ENCODE data around the gene MAP1LC3B. TPM values are rescaled to one million over a fixed set of nuclear protein-coding genes. Genes with fewer than 3 reads are reported as not detected.

Gene MAP1LC3B
- total RNA-seq: 10 to 100 TPM; 41.9 to 51.8 TPM

DNA sequence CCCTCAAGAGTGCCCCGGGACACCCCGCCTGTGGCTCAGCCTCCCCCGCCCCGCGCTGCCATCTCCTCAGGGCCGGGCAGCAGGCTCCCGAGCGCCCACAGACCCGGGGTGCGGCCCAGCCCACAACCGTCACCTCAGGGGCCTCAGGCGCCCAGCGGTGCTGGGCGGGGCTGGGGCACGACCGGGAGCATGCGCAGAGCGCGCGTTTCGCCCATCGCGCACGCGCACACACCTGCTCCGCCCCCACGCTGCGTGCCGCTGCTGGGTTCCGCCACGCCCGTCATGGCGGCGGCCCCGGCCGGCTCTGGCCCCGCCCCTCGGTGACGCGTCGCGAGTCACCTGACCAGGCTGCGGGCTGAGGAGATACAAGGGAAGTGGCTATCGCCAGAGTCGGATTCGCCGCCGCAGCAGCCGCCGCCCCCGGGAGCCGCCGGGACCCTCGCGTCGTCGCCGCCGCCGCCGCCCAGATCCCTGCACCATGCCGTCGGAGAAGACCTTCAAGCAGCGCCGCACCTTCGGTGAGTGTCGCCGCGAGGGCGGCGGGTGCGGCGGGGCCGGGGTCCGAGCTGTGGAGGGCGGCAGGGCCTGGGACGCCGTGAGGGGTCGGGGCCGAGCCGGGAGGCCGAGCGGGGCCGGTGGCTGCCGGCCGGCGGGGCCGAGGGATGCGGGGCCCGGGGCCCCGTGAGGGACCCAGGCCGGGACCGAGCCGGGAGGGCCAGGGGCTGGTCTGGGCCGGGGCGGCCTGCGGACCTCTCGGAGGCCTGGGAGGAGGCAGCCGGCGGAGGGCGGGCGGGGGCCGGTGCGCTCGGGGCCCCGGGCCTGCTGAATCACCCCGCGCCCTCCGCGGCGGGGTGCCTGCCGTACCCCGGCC is at the start of gene MAP1LC3B:
MAP1LC3B (plus strand) TSS at position 387 of the 871 bp plus-strand sequence; CDS start at position 479, 92 bp downstream.
- Histone ChIP-seq H3K9me3 (no peaks in the 10 kb centered on the region), H3K36me3 (no peaks in the 10 kb centered on the region), H3K27me3 (replicated peaks; ENCODE audit: insufficient read depth) (no peaks in the 10 kb centered on the region), H3K4me1 (replicated peaks) (peaks cover 12% of the 10 kb centered on the region), H3K4me3 (peak within 1 kb of the TSS; percentile 72 to 90), H3K27ac (peak within 1 kb of the TSS; percentile 87 to 96)
- under 1% methylated on average over 80 of the region's 113 CpGs for whole genome bisulfite sequencing
- TF ChIP-seq POLR2AphosphoS5 (IDR thresholded peaks at IDR 0.05): peak; percentile 97
- TF ChIP-seq, protein P1, sequence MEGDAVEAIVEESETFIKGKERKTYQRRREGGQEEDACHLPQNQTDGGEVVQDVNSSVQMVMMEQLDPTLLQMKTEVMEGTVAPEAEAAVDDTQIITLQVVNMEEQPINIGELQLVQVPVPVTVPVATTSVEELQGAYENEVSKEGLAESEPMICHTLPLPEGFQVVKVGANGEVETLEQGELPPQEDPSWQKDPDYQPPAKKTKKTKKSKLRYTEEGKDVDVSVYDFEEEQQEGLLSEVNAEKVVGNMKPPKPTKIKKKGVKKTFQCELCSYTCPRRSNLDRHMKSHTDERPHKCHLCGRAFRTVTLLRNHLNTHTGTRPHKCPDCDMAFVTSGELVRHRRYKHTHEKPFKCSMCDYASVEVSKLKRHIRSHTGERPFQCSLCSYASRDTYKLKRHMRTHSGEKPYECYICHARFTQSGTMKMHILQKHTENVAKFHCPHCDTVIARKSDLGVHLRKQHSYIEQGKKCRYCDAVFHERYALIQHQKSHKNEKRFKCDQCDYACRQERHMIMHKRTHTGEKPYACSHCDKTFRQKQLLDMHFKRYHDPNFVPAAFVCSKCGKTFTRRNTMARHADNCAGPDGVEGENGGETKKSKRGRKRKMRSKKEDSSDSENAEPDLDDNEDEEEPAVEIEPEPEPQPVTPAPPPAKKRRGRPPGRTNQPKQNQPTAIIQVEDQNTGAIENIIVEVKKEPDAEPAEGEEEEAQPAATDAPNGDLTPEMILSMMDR (IDR thresholded peaks at IDR 0.05): peak in 1 of 4 experiments; percentile 30
- peak; percentile 100 for TF ChIP-seq POLR2A (IDR thresholded peaks at IDR 0.05)
- intact Hi-C loops (cut with DNase I): loop anchor here (2.0 kb wide), 1 partner anchor 75 kb away; the partner anchor contains the start of gene C16orf95
- peak; percentile 95 for DNase-seq (ENCODE audit: low spot score)

DNA sequence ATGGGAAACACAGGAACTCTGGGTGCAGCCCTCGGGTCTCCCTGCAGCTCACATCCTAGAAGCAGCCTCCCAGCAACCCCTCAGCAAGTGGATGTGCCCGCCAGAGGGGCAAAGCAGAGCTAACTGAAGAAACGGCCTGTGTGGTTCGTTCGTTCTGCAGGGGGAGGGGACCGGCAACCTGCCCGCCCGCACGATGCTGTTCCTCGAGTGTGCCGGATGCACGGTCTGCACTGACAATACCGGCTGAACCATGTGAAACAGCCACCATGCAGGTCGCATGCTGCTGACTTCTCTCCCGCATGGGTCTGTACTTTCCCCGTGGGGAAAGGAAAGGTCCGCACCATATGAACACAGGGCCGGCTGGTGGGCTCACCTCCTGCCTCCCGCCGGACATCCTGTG is 49.6 kb upstream of the MAP1LC3B start:
- no peak for DNase-seq (ENCODE audit: low spot score)
- H3K36me3 ChIP-seq: no peaks in the 10 kb centered on the region
- H3K4me3 ChIP-seq: no peak overlapping the region
- WGBS: 95% methylated on average over 20 of the region's 20 CpGs
- no peaks in the 10 kb centered on the region for H3K27me3 ChIP-seq (replicated peaks; ENCODE audit: insufficient read depth)
- H3K27ac ChIP-seq: no peak overlapping the region
- no peaks in the 10 kb centered on the region for H3K4me1 ChIP-seq (replicated peaks)
- no peaks in the 10 kb centered on the region for H3K9me3 ChIP-seq
- TF ChIP-seq, protein P1 (IDR thresholded peaks at IDR 0.05): no peak
- TF ChIP-seq POLR2AphosphoS5 (IDR thresholded peaks at IDR 0.05): no peak
- no peak for TF ChIP-seq POLR2A (IDR thresholded peaks at IDR 0.05)
- intact Hi-C loops (cut with DNase I): no loop called here

DNA sequence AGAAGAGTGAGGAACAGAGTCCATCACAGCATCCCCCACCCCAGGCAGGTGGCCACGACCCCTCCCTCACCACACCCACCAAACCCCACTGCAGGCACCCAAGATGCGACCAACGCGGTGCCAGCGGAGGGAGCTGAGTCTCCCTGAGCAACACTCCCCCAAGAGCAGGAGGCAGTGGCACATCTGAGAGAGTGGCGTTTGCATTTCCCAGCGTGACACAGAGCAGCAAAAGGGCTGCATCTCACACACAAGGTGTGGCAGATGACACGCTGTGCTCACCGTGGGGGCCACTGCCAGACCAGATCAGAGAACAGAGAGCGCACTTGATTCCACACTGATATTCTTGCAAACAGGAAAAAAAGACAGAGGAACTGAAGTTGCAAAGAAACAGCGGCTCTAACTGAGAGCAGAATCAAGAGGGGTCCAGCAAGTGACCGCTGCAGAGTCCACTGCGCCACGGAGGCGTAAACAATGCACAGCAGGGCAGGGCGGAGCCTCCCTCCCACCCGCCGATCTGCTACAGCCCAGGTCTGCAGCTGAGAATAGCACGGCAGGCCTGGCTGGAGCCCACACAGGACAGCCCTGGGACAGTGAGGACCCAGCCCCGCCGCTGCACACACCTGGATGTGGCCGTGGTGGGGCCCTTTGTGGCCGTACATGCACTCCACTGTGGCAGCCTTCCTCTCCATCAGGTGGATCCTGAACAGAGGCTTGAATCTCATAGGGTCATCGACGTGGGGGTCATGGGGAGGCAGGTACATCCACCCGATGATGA is 49.0 kb upstream of the MAP1LC3B start:
- H3K27ac ChIP-seq: no peak overlapping the region
- no peak overlapping the region for H3K4me3 ChIP-seq
- no peaks in the 10 kb centered on the region for H3K36me3 ChIP-seq
- no peaks in the 10 kb centered on the region for H3K9me3 ChIP-seq
- WGBS: 82% methylated on average over 26 of the region's 26 CpGs
- TF ChIP-seq, protein P1 (IDR thresholded peaks at IDR 0.05): no peak
- TF ChIP-seq POLR2A (IDR thresholded peaks at IDR 0.05) (no peak), POLR2AphosphoS5 (IDR thresholded peaks at IDR 0.05) (no peak)
- H3K27me3 ChIP-seq (replicated peaks; ENCODE audit: insufficient read depth): no peaks in the 10 kb centered on the region
- no peak for DNase-seq (ENCODE audit: low spot score)
- H3K4me1 ChIP-seq (replicated peaks): no peaks in the 10 kb centered on the region
- intact Hi-C loops (cut with DNase I): no loop called here

DNA sequence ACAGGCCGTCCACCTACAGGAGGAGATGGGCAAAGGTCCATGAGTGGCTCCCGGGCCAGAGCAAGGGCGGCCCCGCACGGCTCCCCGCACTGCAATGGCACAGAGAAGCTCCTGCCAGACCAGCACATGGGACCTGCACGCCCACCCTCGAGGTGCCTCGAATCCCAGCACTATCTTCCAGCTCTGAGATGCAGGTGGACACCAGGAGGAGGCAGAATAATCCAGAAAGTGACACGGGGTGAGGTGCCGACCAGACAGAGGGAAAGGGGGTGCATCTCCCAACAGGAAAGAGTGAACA is 48.4 kb upstream of the MAP1LC3B start:
- Histone ChIP-seq H3K27ac (no peak overlapping the region), H3K9me3 (no peaks in the 10 kb centered on the region), H3K4me1 (replicated peaks) (no peaks in the 10 kb centered on the region), H3K27me3 (replicated peaks; ENCODE audit: insufficient read depth) (no peaks in the 10 kb centered on the region), H3K4me3 (no peak overlapping the region), H3K36me3 (no peaks in the 10 kb centered on the region)
- DNase-seq (ENCODE audit: low spot score): no peak
- intact Hi-C loops (cut with DNase I): no loop called here
- 90% methylated on average over 11 of the region's 11 CpGs for WGBS
- TF ChIP-seq POLR2AphosphoS5 (IDR thresholded peaks at IDR 0.05) (no peak), POLR2A (IDR thresholded peaks at IDR 0.05) (no peak)
- TF ChIP-seq, protein P1 (IDR thresholded peaks at IDR 0.05): no peak
